Coronary artery (tissue), 2 donors: ENCODE measurements around the gene NCCRP1.
A peak's percentile ranks its signal among the peaks of the same experiment; 100 is the strongest.

Experiments used
- DNase-seq: peaks from one replicate; pipeline ENCODE4 v3.0.0-alpha.2; 2017; ENCODE audit warnings: low spot score
- H3K27ac ChIP-seq, 2 donors: fragments of 200-600 bp; sonication (generic); one replicate each; pipeline ENCODE4 v1.5.1; 2016 to 2019
- H3K4me3 ChIP-seq: fragments of 200-600 bp; sonication (generic); 2 replicates; pipeline ENCODE4 v1.5.1; 2016; ENCODE audit warnings: mild to moderate bottlenecking, moderate library complexity
- TF ChIP-seq, protein P1 (sequence below): fragments of 200-600 bp; sonication (generic); IDR thresholded peaks from one replicate; pipeline ENCODE4 v1.5.1; 2019; ENCODE audit warnings: antibody characterized with exemption

NCCRP1 gene

DNA sequence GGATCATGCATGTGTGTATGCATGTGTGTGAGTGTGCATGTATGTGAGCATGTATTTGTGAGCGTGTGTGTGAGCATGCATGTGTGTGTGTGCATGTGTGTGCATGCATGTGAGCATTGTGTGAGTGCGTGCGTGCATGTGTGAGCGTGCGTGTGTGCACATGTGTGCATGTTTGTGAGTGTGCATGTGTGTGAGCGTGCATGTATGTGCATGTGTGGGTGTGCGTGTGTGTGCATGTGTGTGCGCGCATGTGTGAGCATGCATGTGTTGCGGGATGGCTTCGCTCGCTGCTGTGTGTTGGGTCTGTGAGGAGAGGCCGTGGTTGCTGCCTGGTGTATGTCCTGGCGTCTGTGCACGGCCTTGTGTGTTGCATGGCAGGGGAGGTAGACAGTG, 38.8 kb upstream of the NCCRP1 start:
- H3K4me3 ChIP-seq, result peak overlapping the region; percentile 1

DNA sequence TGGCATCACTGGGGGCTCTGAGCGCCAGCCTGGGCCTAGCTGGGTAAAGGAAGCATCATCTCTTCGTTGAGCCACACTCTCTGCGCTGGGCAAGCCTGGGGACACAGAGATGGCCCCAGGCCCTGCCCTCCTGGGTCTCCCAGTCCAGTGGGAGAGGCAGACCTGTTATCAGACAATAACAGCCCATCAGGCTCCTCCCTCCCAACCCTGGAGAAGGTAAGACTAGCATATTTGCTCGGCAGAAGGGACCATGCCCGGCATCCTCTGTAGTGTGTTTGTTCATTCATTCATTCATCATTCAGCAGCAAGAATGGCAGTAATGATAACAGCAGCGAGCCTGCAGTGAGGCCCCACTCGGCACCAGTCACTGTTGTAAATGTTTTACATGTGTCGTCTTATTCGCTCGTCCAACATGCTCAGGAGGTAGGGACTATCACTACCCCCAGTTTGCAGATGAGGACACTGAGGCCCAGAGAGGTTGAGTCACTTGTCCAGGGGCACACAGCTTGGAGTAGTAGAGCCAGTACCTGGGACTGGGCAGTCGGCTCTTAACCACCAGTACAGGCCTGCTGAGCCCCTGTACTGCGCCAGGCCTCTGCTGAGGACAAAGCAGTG, 38.0 kb upstream of the NCCRP1 start:
- TF ChIP-seq, protein P1, sequence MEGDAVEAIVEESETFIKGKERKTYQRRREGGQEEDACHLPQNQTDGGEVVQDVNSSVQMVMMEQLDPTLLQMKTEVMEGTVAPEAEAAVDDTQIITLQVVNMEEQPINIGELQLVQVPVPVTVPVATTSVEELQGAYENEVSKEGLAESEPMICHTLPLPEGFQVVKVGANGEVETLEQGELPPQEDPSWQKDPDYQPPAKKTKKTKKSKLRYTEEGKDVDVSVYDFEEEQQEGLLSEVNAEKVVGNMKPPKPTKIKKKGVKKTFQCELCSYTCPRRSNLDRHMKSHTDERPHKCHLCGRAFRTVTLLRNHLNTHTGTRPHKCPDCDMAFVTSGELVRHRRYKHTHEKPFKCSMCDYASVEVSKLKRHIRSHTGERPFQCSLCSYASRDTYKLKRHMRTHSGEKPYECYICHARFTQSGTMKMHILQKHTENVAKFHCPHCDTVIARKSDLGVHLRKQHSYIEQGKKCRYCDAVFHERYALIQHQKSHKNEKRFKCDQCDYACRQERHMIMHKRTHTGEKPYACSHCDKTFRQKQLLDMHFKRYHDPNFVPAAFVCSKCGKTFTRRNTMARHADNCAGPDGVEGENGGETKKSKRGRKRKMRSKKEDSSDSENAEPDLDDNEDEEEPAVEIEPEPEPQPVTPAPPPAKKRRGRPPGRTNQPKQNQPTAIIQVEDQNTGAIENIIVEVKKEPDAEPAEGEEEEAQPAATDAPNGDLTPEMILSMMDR, result no peak
- H3K4me3 ChIP-seq, result no peak overlapping the region
- no peak for DNase-seq
- no peak overlapping the region for H3K27ac ChIP-seq

More for the DNA sequence above, 38.8 kb upstream of the NCCRP1 start:
- TF ChIP-seq, protein P1, result no peak
- H3K27ac ChIP-seq, result no peak overlapping the region
- DNase-seq, result no peak

DNA sequence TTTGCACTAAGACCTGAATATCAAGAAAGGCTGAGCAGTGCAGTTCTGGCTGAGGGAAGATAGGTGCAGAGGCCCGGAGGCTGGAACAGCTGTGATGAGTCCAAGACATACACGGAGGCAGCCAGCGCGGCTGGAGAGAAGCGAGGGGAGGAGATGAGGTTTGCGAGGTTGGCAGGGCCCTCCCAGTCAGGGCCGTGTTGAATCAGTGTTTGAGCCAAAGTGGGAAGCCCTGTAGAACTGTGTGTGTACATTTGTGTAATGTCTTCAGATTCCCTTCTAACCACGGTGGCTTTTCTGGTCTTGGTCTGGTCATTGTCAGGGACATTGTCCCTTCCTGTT, 36.3 kb upstream of the NCCRP1 start:
- H3K27ac ChIP-seq, result peak overlapping the region; percentile 3 to 54
- TF ChIP-seq, protein P1, result no peak
- no peak overlapping the region for H3K4me3 ChIP-seq
- no peak for DNase-seq

DNA sequence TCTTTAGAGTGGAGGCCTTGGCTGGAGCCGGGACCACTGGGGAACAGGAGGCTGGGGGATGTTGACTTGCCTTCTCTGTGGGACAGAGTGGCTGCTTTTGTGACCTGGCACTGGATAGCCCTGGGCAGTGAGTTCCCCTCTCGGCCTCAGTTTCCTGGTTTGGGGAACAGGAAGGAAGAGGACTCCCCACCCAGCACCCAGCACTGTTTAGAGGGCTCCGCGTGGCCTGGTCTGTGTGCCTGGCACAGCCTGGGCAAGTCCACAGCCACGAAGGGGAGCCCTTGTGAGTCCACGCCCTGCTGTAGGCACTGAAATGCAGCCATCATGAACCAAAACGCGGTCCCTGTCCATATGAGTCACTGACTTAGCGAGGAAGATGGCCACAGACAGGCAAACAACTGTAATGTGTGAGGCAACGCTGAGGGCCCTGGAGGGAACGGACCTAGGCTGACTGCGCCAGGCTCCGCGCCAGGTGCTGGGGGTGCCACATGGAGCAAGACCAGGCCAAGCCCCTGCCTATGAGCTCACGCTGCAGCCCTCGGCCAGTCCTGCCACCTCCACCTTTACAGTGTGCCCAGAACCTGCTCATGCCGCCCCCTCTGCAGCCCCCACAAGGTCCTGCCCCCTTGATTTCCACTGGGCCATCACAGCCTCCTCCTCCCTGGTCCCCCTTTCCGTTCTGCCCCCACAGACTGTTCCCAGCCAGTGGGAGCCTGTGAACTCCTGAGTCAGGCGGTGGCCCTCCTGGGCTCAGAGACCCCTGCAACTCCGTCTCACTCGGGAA, 35.7 kb upstream of the NCCRP1 start:
- Histone ChIP-seq H3K27ac (peak overlapping the region; percentile 3 to 54), H3K4me3 (no peak overlapping the region)
- TF ChIP-seq, protein P1, result no peak
- no peak for DNase-seq

DNA sequence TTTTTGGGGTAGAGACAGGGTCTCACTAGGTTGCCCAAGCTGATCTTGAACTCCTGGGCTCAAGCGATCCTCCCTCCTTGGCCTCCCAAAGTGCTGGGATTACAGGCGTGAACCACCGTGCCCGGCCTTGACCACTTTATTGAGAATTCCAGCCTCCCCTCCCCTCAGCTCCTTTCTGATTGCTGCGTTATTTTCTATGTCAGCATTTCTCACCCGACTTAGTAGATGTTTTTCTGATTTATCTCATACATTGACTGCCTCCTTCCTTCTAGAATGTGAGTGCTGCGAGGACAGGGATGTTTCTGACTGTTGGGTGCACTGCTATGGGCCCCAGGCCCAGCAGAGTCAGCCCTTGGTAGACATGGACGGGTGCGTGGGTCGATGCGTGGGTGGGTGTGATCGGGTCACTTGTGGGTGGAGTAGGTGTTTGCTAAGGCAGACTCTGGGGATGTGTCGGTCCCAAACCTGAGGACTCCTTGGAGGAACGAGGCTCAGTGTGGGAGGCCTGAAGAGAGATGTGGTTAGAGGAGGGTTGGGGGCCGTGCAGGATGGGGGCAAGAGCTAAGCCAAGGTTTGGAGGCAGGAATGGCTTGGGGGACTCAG, 34.2 kb upstream of the NCCRP1 start:
- TF ChIP-seq, protein P1, result no peak
- Histone ChIP-seq H3K4me3 (no peak overlapping the region), H3K27ac (no peak overlapping the region)
- DNase-seq, result no peak

DNA sequence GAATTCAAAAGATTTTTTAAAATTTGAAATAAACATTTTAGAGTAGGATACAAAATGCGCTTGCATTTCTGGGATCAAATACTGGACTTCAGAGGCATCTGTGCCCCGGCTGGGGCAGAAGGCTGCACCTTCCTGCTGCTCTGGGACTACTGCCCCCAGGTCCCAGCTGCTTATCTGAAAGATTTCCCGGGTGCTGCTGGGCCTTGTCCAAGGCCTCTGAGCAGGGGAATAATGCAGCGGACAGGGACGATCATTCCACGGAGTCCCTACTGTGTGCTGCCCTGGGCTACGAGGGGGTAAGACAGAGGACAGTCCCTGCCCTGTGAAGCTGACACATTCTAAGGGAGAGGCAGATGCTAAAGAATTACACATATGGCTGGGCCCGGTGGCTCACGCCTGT, 33.1 kb upstream of the NCCRP1 start:
- TF ChIP-seq, protein P1, result no peak
- DNase-seq, result no peak
- Histone ChIP-seq H3K4me3 (no peak overlapping the region), H3K27ac (no peak overlapping the region)
